ENCODE results near the gene MAN1C1. TPM values are rescaled to one million over a fixed set of nuclear protein-coding genes. Genes with fewer than 3 reads are reported as not detected.

Gene MAN1C1
- total and polyA plus RNA-seq, 2 donors (not counting 1 experiment from before 2014, with no cell fraction given), result 0.31 to 0.89 TPM

DNA sequence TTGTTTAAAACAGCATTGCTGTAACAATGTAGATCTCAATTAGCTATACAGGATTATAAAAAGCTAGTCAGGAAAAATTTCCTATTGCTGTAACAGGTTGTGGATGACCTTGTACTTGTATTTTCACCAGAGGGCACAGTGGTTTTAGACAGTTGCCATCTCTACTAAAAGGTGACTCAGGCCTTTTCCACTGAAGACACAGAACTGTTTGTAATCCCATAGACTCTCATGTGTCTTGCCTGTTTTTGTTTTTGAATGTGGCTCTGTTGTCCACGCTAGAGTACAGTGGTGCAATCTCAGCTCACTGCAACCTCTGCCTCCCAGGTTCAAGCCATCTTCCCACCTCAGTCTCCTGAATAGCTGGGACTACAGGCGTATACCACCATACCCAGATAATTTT is 209.0 kb downstream of the MAN1C1 start:
- ATAC-seq (ENCODE audit: low read depth) (no peak), DNase-seq (no peak)
- ChIA-PET CTCF (interaction anchor here (0.9 kb wide), 1 partner anchor 11 kb away, joined by 3 read pairs; no protein-coding TSS in a partner anchor), POLR2A (interaction anchor here (0.6 kb wide), 1 partner anchor 171 kb away, joined by 8 read pairs; no protein-coding TSS in a partner anchor)
- peaks cover 4 to 44% of the 10 kb centered on the region in 2 experiments for H3K36me3 ChIP-seq (replicated peaks in 1 of 2; ENCODE audit: control extremely low read depth in 1 of 2, control insufficient read depth in 1 of 2, extremely low read depth in 1 of 2, insufficient read depth in 2 of 2, low read length in 1 of 2)
- Mint-ChIP-seq H3K4me1 (peaks cover 16% of the 10 kb centered on the region), H3K27me3 (no peaks in the 10 kb centered on the region), H3K4me3 (no peak overlapping the region), H3K27ac (no peak overlapping the region), H3K9me3 (ENCODE audit: insufficient read depth) (no peaks in the 10 kb centered on the region)
- no peak overlapping the region for H3K4me3 ChIP-seq (ENCODE audit: control extremely low read depth in 1 of 5, extremely low read depth in 1 of 5, insufficient read depth in 1 of 5, low read depth in 2 of 5, low read length in 4 of 5)
- no peak overlapping the region for H3K27ac ChIP-seq (ENCODE audit: low read length in 2 of 2)
- H3K4me1 ChIP-seq (ENCODE audit: control insufficient read depth in 2 of 2, insufficient read depth in 2 of 2, low read length in 2 of 2), result peaks cover 11 to 14% of the 10 kb centered on the region in 2 donors
- no peaks in the 10 kb centered on the region for H3K27me3 ChIP-seq (replicated peaks in 1 of 4; ENCODE audit: control extremely low read depth in 1 of 4, control insufficient read depth in 3 of 4, insufficient read depth in 4 of 4, low read length in 3 of 4)
- peaks cover 22% of the 10 kb centered on the region for H4K20me1 ChIP-seq (ENCODE audit: control insufficient read depth, insufficient read depth, low read length, poor library complexity, severe bottlenecking)
- H2AFZ ChIP-seq (ENCODE audit: insufficient read depth, low read depth, low read length, poor library complexity, severe bottlenecking), result no peak overlapping the region
- H3K9me3 ChIP-seq (ENCODE audit: control extremely low read depth in 1 of 3, control insufficient read depth in 2 of 3, insufficient read depth in 1 of 3, low read length in 2 of 3), result no peaks in the 10 kb centered on the region
- TF ChIP-seq EZH2 (IDR thresholded peaks at IDR 0.05; ENCODE audit: borderline replicate concordance, insufficient read depth, low read depth, low read length, poor library complexity, severe bottlenecking), result no peak
- TF ChIP-seq, protein P1, sequence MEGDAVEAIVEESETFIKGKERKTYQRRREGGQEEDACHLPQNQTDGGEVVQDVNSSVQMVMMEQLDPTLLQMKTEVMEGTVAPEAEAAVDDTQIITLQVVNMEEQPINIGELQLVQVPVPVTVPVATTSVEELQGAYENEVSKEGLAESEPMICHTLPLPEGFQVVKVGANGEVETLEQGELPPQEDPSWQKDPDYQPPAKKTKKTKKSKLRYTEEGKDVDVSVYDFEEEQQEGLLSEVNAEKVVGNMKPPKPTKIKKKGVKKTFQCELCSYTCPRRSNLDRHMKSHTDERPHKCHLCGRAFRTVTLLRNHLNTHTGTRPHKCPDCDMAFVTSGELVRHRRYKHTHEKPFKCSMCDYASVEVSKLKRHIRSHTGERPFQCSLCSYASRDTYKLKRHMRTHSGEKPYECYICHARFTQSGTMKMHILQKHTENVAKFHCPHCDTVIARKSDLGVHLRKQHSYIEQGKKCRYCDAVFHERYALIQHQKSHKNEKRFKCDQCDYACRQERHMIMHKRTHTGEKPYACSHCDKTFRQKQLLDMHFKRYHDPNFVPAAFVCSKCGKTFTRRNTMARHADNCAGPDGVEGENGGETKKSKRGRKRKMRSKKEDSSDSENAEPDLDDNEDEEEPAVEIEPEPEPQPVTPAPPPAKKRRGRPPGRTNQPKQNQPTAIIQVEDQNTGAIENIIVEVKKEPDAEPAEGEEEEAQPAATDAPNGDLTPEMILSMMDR (IDR thresholded peaks at IDR 0.05), result no peak
- H3K9ac ChIP-seq (ENCODE audit: low read length), result no peak overlapping the region
- intact Hi-C loops (cut with micrococcal nuclease), result no loop called here
- WGBS (ENCODE audit: insufficient coverage), result no CpG with 5 or more reads among the region's 2 CpGs
- H3K79me2 ChIP-seq (ENCODE audit: control insufficient read depth, insufficient read depth, low read length), result peaks cover 40% of the 10 kb centered on the region
- H3K4me2 ChIP-seq (replicated peaks; ENCODE audit: low read depth, low read length, poor library complexity, severe bottlenecking), result no peak overlapping the region

DNA sequence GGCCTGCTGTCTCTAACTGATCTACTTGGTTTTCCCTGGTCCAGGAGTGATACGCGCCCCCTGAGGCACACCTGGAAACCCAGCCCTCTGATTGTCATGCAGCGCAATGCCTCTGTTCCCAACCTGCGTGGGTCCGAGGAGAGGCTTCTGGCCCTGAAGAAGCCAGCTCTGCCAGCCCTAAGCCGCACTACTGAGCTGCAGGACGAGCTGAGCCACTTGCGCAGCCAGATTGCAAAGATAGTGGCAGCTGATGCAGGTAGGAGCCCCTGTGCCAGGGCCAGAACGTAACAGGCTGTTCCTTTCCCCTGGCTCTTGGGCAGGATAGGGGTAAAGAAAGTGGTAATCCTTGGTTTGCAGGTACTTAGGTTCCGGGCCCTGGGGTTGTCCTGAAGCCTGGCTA is 210.0 kb downstream of the MAN1C1 start:
- no peaks in the 10 kb centered on the region for H3K27me3 ChIP-seq (replicated peaks in 1 of 4; ENCODE audit: control extremely low read depth in 1 of 4, control insufficient read depth in 3 of 4, insufficient read depth in 4 of 4, low read length in 3 of 4)
- H3K36me3 ChIP-seq (replicated peaks in 1 of 2; ENCODE audit: control extremely low read depth in 1 of 2, control insufficient read depth in 1 of 2, extremely low read depth in 1 of 2, insufficient read depth in 2 of 2, low read length in 1 of 2), result peaks cover 4 to 53% of the 10 kb centered on the region in 2 experiments
- no peak overlapping the region for H3K27ac ChIP-seq (ENCODE audit: low read length in 2 of 2)
- H3K79me2 ChIP-seq (ENCODE audit: control insufficient read depth, insufficient read depth, low read length), result peaks cover 31% of the 10 kb centered on the region
- H2AFZ ChIP-seq (ENCODE audit: insufficient read depth, low read depth, low read length, poor library complexity, severe bottlenecking), result no peak overlapping the region
- Mint-ChIP-seq H3K4me3 (no peak overlapping the region), H3K27me3 (no peaks in the 10 kb centered on the region), H3K4me1 (peaks cover 6% of the 10 kb centered on the region), H3K27ac (no peak overlapping the region), H3K9me3 (ENCODE audit: insufficient read depth) (no peaks in the 10 kb centered on the region)
- no peak overlapping the region for H3K4me3 ChIP-seq (ENCODE audit: control extremely low read depth in 1 of 5, extremely low read depth in 1 of 5, insufficient read depth in 1 of 5, low read depth in 2 of 5, low read length in 4 of 5)
- intact Hi-C loops (cut with micrococcal nuclease), result no loop called here
- DNase-seq (no peak), ATAC-seq (ENCODE audit: low read depth) (no peak)
- no peak overlapping the region for H3K4me2 ChIP-seq (replicated peaks; ENCODE audit: low read depth, low read length, poor library complexity, severe bottlenecking)
- peaks cover 3 to 4% of the 10 kb centered on the region in 2 donors for H3K4me1 ChIP-seq (ENCODE audit: control insufficient read depth in 2 of 2, insufficient read depth in 2 of 2, low read length in 2 of 2)
- H4K20me1 ChIP-seq (ENCODE audit: control insufficient read depth, insufficient read depth, low read length, poor library complexity, severe bottlenecking), result peaks cover 16% of the 10 kb centered on the region
- H3K9ac ChIP-seq (ENCODE audit: low read length), result no peak overlapping the region
- ChIA-PET CTCF (interaction anchor here (0.9 kb wide), 1 partner anchor 16 kb away, joined by 3 read pairs; no protein-coding TSS in a partner anchor), POLR2A (no interaction called here)
- TF ChIP-seq, protein P1 (IDR thresholded peaks at IDR 0.05), result no peak
- no peak for TF ChIP-seq EZH2 (IDR thresholded peaks at IDR 0.05; ENCODE audit: borderline replicate concordance, insufficient read depth, low read depth, low read length, poor library complexity, severe bottlenecking)
- no peaks in the 10 kb centered on the region for H3K9me3 ChIP-seq (ENCODE audit: control extremely low read depth in 1 of 3, control insufficient read depth in 2 of 3, insufficient read depth in 1 of 3, low read length in 2 of 3)
- WGBS (ENCODE audit: insufficient coverage), result over 99% methylated on average over 10 of the region's 10 CpGs
